Dermis blood vessel endothelial cell (primary cell): ENCODE data around the gene MAX. TPM values are rescaled to one million over a fixed set of nuclear protein-coding genes. Genes with fewer than 3 reads are reported as not detected.
"Not testable (repeated sequence)": the region's sequence is repeated elsewhere in the genome, so short reads cannot be mapped to it uniquely, and the experiment has no call there.

ENCODE experiments used
- DNase-seq: peaks from one replicate; pipeline ENCODE4 v3.0.0; 2010
- total RNA-seq: library from RNA; depleted of rRNA; stranded (reverse); fragments of >200 nt; gene quantifications from 2 replicates; pipeline ENCODE4 v1.2.3, GENCODE V29; 2014

The MAX gene
- total RNA-seq, 1 donor from 2014 or later = 50.9 TPM

DNA sequence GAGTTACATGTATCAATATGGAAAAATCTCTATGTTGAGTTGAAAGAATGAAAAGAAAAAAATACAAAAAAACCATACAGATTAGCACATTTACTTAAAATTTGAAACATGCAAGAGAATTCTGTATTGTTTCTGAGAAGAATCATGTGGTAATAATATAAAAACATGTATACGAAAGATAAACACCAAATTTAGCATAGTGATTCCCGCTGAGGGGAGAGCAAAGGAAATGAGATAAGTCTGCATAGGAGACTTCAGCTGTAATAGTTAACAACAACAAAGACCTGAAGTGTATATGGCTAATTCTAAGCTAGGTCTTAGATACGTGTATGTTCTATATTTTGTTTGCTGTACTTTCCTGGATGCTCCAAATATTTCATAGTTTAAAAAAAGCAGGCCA lies 69.1 kb downstream of the MAX start:
- DNase-seq = no peak

DNA sequence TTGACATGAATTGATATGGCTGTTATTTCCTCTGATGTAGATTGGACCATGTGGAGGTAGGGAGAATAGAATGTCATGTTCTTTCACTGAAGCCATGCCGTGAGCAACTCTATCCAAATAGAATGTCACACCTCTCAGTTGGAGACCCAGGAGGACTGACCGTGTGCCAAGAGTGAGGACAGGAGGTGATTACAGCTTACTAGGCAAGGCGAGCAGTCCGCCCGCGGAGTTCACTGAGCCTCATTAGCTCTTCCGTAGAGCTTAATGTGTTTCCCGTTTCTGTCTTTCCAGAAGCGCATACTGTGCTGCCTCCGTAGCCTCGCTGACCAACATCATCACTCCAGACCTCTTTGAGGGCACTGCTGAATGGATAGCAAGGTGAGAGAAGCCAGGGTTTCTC lies 70.0 kb downstream of the MAX start:
- DNase-seq = no peak

DNA sequence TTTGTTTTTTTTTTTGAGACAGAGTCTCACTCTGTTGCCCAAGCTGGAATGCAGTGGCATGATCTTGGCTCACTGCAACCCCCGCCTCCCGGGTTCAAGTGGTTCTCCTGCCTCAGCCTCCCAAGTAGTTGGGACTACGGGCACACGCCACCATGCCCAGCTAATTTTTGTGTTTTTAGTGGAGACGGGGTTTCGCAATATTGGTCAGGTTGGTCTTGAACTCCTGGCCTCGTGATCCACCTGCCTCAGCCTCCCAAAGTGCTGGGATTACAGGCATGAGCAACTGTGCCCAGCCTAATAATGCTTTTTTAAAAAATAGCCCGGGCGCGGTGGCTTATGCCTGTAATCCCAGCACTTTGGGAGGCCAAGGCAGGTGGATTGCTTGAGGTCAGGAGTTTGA lies 71.0 kb downstream of the MAX start:
- not testable (repeated sequence) for DNase-seq

DNA sequence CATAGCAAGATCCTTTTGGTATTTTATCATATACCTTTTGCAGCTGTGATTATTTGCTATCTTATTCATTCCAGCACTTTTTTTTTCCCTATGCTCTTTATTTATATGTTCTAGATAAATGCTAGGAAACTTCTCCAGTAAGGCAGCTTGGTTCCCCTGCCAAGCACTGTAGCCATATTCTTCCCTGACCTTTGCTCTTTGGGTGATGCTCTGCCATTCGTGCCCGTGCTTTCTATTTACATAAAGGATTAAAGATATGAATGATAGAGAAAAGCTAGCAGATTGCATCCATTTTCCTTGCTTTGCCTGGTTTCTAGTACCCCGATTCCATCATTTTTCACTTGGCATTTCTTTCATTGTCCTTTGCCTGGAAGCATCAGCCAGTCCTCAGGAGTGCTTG lies 73.4 kb downstream of the MAX start:
- DNase-seq = no peak

DNA sequence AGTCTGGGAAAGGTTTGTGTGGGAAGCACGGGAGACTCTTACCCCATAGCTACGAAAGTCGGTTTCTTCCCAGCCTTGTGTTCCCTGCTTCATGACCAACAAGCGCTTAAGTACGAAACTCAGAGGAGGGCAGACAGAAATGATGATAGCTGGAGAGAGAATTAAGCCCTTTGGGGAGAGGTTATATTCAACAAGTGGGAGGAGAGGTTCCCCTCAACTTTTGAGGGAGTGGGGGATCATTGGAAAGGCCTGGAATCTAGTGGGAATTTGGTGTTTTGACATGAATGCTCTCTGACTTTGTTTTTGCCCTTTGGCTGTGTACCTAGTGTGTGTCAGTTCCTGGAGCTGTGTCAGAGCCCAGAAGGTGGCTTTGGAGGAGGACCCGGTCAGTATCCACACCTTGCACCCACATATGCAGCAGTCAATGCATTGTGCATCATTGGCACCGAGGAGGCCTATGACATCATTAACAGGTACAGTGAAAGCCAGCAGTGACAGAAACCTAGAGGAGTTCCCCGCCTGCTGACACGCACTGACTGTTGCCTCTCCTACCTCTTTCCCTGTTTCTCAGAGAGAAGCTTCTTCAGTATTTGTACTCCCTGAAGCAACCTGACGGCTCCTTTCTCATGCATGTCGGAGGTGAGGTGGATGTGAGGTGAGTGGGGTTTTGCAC lies 75.1 kb downstream of the MAX start:
- no peak for DNase-seq

DNA sequence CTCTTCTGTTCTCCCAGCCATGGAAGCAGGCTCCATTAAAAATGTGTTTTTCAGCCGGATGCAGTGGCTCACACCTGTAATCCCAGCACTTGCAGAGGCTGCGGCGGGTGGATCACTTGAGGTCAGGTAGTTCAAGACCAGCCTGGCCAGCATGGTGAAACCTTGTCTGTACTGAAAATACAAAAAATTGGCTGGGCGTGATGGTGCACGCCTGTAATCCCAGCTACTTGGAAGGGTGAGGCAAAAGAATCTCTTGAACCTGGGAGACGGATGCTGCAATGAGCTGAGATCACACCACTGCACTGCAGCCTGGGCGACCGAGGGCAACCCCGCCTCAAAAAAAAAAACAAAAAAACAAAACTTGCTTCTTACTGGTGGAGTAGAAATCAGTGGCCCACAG lies 75.8 kb downstream of the MAX start:
- no peak for DNase-seq

DNA sequence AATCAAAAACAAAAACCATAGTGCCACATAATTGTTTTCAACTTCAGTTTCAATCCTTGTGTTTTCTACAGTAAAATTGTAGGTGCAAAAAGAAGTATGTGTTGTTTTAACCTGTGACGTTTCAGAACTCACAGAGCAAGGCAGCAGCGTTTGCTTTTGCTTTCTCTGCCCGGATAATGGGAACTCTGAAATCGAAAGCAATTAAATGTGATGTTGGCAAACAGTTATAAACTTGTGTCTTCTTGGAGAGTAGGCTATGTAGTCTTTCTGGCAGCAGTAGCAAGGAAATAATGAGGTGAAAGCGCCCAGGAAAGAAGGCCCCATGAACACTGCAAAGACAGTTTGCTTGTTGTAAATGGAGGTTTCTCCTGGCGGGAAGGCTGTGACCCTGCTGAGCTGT lies 76.5 kb downstream of the MAX start:
- no peak for DNase-seq

Other genes with a start within 250 kb of the MAX start
- gene SPTB, start 222.6 kb downstream of the MAX start, total RNA-seq = under 0.01 and 0.05 TPM in 2 replicates
- 60.9 and 62.2 TPM in 2 replicates for gene CHURC1, start 188.1 kb downstream of the MAX start, total RNA-seq
- not detected in 2 replicates for gene GPX2, start 159.8 kb downstream of the MAX start, total RNA-seq
- 9.5 and 10.4 TPM in 2 replicates for gene RAB15, start 130.2 kb downstream of the MAX start, total RNA-seq
- gene FNTB, start 115.6 kb downstream of the MAX start, total RNA-seq = 8.5 and 13.3 TPM in 2 replicates